GM19099 (cell line): ENCODE data around the gene OR52N5.

Experiments
- POLR2A ChIP-seq: IDR thresholded peaks from 3 replicates; pipeline ENCODE4 v1.6.1; 2011; ENCODE audit warnings: low read depth; ENCODE audit not compliant: insufficient read length; ENCODE audit errors: extremely low read depth

Gene OR52N5

DNA sequence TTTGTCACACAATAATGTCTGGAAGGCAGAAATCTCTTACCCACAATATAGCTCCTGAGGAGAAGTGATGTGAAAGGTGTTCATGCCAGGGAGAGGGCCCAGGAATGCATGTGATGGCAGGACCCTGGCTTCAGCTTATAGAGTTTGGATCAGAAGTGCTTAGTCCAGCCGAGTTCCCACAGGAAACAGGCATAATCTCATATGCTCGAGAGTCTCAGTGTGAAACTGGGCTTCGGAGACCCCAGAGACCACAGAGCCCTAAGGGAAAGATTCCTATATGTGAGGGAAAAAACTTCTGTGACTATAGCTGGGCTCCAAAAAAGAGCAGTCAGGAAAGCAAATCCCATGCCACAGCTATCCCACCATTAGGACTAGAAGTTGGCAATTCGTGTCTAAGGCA lies at the start of gene OR52N5:
OR52N5 (minus strand) TSS at position 101 of the 400 bp plus-strand sequence. CDS start 4,721 bp downstream, outside the sequence.
- no peak for TF ChIP-seq POLR2A

- no peak for TF ChIP-seq POLR2A
Measured at GRCh38 chr11:5831196-5831829, 48.2 kb upstream of the OR52N5 start.

DNA sequence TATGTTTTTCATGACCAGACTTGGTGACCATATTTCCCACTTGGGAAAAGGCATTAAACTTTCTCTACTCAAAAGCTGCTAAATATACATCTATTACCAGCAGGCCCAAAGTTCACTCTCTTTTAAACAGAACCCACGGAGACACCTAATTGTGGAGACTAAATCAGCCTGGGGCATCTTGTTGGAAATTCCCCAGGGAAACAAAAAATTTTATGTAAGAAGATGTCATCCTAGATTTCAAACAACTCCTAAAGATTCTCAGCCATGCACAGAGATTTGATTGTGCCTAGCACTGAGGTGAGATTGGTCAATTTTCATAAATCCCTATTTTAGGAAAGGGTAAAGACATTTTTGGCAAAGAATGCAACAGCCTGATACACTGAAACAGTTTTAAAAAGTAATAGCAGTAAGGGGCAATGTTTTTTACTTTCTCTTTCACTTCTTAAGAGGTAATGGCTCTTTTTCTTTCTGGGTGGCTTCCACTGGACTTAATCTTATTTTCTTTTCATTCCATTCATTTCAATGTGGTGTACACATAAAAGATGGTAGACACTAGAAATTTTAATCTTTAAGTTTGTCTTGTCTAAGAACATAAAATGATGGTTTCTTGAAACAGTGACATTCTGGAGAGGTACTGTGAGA lies 35.2 kb upstream of the OR52N5 start:
- no peak for TF ChIP-seq POLR2A

GRCh38 chr11:5815534-5815933 lies 32.4 kb upstream of the OR52N5 start:
- no peak for TF ChIP-seq POLR2A

GRCh38 chr11:5809905-5810795 lies 27.0 kb upstream of the OR52N5 start:
- TF ChIP-seq POLR2A: no peak

DNA sequence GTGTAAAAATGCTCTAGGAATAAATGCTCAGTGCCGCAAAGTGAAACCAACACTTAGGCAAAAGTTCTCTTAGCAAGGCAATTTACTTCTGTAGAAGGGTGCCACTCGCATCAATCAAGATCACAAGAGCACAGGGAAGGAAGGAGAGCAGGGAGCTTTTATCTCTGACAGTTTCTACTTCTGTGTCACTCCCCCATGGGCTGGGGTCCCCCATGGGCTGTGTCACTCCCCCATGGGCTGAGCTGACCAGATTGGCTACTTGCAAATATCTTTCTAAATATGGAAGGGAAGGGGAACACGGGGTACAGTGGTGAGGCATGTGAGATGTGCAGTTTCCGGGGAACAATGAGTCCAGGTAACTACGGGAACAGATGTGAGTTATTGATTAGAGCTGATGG lies 26.0 kb upstream of the OR52N5 start:
- TF ChIP-seq POLR2A: no peak

DNA sequence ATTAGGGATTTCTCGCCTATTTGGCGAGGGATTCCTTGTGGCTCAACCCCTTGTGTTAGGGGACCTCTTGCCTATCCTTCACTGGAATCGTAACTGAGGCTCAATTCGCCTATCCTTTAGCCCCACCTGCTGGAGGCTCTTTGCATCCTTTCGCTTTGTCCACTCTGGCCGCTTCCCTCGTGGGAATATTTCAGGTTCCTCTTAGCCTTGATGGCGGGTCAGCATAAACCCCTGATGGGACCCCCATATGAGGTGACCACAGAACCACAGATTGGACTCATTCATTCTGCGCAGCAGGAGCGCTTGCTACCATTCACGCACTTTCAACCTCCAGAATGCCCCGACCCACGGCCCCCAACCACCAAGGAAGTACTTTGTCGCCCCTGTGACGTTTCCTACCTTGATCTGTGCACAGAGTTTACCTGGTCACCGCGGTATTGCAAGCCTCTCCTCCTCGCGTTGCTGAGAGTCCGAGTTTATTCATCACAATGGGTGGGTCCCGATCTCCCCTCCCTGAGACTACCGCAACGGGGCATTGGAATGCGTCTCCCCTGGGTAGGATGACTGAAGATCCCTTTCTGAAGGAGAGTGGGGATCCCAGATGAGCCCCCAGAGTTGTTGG lies 25.5 kb upstream of the OR52N5 start, which contains the start of gene OR52N2:
OR52N2 (plus strand) TSS at position 425 of the 622 bp plus-strand sequence. CDS start 11,412 bp downstream, outside the sequence.
- TF ChIP-seq POLR2A: no peak

DNA sequence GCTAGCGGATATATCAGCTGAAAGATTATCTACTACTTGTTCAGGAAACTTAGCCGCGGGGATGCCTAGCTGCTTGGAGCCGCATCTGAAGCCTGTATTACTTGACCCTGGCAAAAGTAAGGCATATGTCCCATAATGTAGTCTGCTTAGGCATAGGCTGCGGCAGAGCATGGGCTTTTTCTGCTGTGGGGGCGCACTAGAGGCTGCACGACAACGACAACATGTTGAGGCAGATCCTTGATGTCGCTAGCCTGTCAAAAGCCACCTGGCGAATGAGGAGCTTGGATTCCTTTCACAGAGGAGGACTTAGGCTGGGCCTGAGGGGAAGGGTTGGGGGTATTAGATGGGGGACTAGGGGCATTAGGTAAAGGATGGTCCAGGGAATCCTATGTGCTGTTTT lies 24.4 kb upstream of the OR52N5 start:
- no peak for TF ChIP-seq POLR2A

GRCh38 chr11:5803982-5804381 lies 20.8 kb upstream of the OR52N5 start:
- no peak for TF ChIP-seq POLR2A

- no peak for TF ChIP-seq POLR2A
Measured at GRCh38 chr11:5796541-5796940, 13.4 kb upstream of the OR52N5 start.

GRCh38 chr11:5791165-5791564 lies 8.0 kb upstream of the OR52N5 start, which contains the start of gene OR52N1:
TSS of gene OR52N1 (minus strand) at chr11:5791265. CDS start at chr11:5788816, 2,449 bp downstream.
- no peak for TF ChIP-seq POLR2A

- no peak for TF ChIP-seq POLR2A
Measured at GRCh38 chr11:5767056-5767455, 16.1 kb downstream of the OR52N5 start.

GRCh38 chr11:5753943-5754342 lies 29.2 kb downstream of the OR52N5 start, which contains the start of gene OR52N4:
TSS of gene OR52N4 (plus strand) at chr11:5754243. CDS start at chr11:5754741, 498 bp downstream.
- no peak for TF ChIP-seq POLR2A

DNA sequence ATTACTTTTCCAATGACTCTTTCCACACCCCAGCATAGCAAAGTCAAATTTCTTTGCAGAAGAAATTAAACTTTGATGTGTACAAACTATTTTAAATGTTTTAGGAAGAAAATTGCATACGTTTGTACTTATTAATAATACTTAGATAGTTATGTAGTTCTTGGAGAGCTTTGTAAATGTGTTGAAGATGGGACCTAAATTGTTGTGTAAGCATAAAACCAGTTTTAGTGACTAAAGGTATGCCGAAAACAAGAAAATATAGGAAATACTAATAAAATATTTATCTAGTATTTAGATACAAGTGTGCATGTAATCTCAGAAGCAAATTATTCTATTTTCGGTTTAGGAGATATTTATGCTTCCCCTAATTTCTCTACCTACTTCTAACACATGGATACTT lies 33.3 kb downstream of the OR52N5 start:
- no peak for TF ChIP-seq POLR2A

- no peak for TF ChIP-seq POLR2A
Measured at GRCh38 chr11:5746614-5747013, 36.5 kb downstream of the OR52N5 start.
